Adrenal gland (tissue), 12 donors: ENCODE results near the gene ARHGEF16. TPM values are rescaled to one million over a fixed set of nuclear protein-coding genes. Genes with fewer than 3 reads are reported as not detected.

Experiments
- DNase-seq, 7 donors: peaks; one replicate each; pipeline ENCODE4 v3.0.0-alpha.2; 2019 to 2020
- H3K27ac ChIP-seq, 5 donors: fragments of 200-600 bp; sonication (generic) in 4 of 5; 1 replicate in 3 of 5; 2 replicates in 2 of 5; pipeline versions ENCODE4 v1.5.1 to v1.8.0; 2016 to 2020; ENCODE audit warnings: mild to moderate bottlenecking in 1 of 5
- H3K27me3 ChIP-seq: fragments of 200-600 bp; 2 replicates; pipeline ENCODE4 v1.8.0; 2021
- H3K36me3 ChIP-seq, 2 donors: fragments of 200-600 bp; replicated peaks in 1 of 2; 1 replicate in 1 of 2; 2 replicates in 1 of 2; pipeline versions ENCODE4 v1.5.1 to v1.8.0; 2018 to 2022
- H3K4me1 ChIP-seq, 2 donors: fragments of 200-600 bp; replicated peaks in 1 of 2; 1 replicate in 1 of 2; 2 replicates in 1 of 2; pipeline versions ENCODE4 v1.5.1 to v1.8.0; 2018 to 2021
- H3K4me3 ChIP-seq, 4 donors: fragments of 200-600 bp; sonication (generic) in 3 of 4; one replicate each; pipeline ENCODE4 v1.5.1; 2016 to 2018
- H3K9me3 ChIP-seq, 3 donors: fragments of 200-600 bp; sonication (generic) in 1 of 3; replicated peaks in 1 of 3; 1 replicate in 2 of 3; 2 replicates in 1 of 3; pipeline versions ENCODE4 v1.5.1 to v1.8.0; 2016 to 2021
- CTCF ChIP-seq, 6 experiments: fragments of 450-650 bp in 4 of 6; fragments of 200-600 bp in 2 of 6; sonication (generic) in 1 of 6; IDR thresholded peaks; 1 replicate in 5 of 6; 2 replicates in 1 of 6; pipeline versions ENCODE4 v1.5.1 to v1.8.0; 2016 to 2021; ENCODE audit warnings: antibody characterized with exemption in 6 of 6, mild to moderate bottlenecking in 2 of 6, moderate library complexity in 1 of 6
- POLR2A ChIP-seq, 2 donors: fragments of 450-650 bp; IDR thresholded peaks; one replicate each; pipeline ENCODE4 v1.6.1; 2017; ENCODE audit warnings: antibody characterized with exemption in 2 of 2, mild to moderate bottlenecking in 2 of 2, moderate library complexity in 1 of 2
- WGBS, 4 donors: extraction: QIAGEN DNeasy Blood & Tissue Kit in 2 of 4; methylation state at CpG; one replicate each; pipeline versions ENCODE4 v1.1.5 to v1.1.7; 2013 to 2017; 5-methylcytosine and 5-hydroxymethylcytosine counted together
- intact Hi-C, 2 donors: fragments of 100-400 bp; cut with DNase I; formaldehyde crosslinking; loops; one replicate each; pipeline versions ENCODE4 v1.14.1 to v1.15.0; 2022 to 2023
- polyA plus RNA-seq, 3 donors: library from polyadenylated mRNA; stranded (reverse); fragments of 200-250 nt in 2 of 3; fragments of 350-450 nt in 1 of 3; fragmentation: Illumina TruSeq in 1 of 3; extraction: RNeasy Lipid Tissue Mini Kit (QIAGEN cat#74804) in 1 of 3; gene quantifications; one replicate each; pipeline ENCODE4 v1.2.3, GENCODE V29; 2013 to 2014
- total RNA-seq, 9 donors: library from RNA; depleted of rRNA in 4 of 9; stranded (reverse); fragments of >200 nt in 4 of 9; fragments of 120-200 nt in 1 of 9; fragmentation: NEBNext Ultra II Directional in 1 of 9; extraction: Animal tissue kit (Norgen Biotek cat#: 25700) in 1 of 9; gene quantifications; one replicate each; pipeline versions ENCODE4 v1.1.0 to v1.2.4, GENCODE V29; 2013 to 2023
- donor health status: healthy with polysubstance abuse.
- donor health status: Bipolar disorder and iron deficiency.
- donor health status: DM: yes; HTN: yes; CAD: no.
- donor health status: DM: no; HTN: no; CAD: no.
- donor health status: DM: no; HTN: no; CAD: no.
- donor health status: DM: yes; HTN: yes; CAD: no.

The ARHGEF16 gene
- total and polyA plus RNA-seq, 12 donors = 0.11 to 3.1 (median 0.83) TPM

GRCh38 chr1:3522564-3523265 lies 68.2 kb downstream of the ARHGEF16 start:
- no peak for DNase-seq
- H3K4me3 ChIP-seq = no peak overlapping the region
- H3K36me3 ChIP-seq = no peaks in the 10 kb centered on the region
- WGBS, 4 donors = 73 to 90% (median 76%) methylated on average over 10 to 19 of the region's 19 CpGs
- H3K27ac ChIP-seq = no peak overlapping the region
- no peaks in the 10 kb centered on the region for H3K4me1 ChIP-seq
- H3K27me3 ChIP-seq = no peaks in the 10 kb centered on the region
- H3K9me3 ChIP-seq = no peaks in the 10 kb centered on the region
- intact Hi-C loops = no loop called here
- TF ChIP-seq CTCF (IDR thresholded peaks at IDR 0.05) = no peak
- TF ChIP-seq POLR2A (IDR thresholded peaks at IDR 0.05) = no peak

GRCh38 chr1:3523980-3524379 lies 69.5 kb downstream of the ARHGEF16 start:
- no peak overlapping the region for H3K4me3 ChIP-seq
- H3K36me3 ChIP-seq = no peaks in the 10 kb centered on the region
- intact Hi-C loops = no loop called here
- no peaks in the 10 kb centered on the region for H3K9me3 ChIP-seq
- WGBS, 4 donors = 82 to 94% (median 90%) methylated on average over 8 to 13 of the region's 13 CpGs
- H3K27ac ChIP-seq = no peak overlapping the region
- no peaks in the 10 kb centered on the region for H3K4me1 ChIP-seq
- TF ChIP-seq POLR2A (IDR thresholded peaks at IDR 0.05) (no peak), CTCF (IDR thresholded peaks at IDR 0.05) (no peak)
- no peaks in the 10 kb centered on the region for H3K27me3 ChIP-seq
- no peak for DNase-seq

- no peaks in the 10 kb centered on the region for H3K4me1 ChIP-seq
- H3K27ac ChIP-seq = no peak overlapping the region
- TF ChIP-seq CTCF (IDR thresholded peaks at IDR 0.05) (no peak), POLR2A (IDR thresholded peaks at IDR 0.05) (no peak)
- WGBS, 4 donors = 80 to 93% (median 85%) methylated on average over 6 to 20 of the region's 20 CpGs
- DNase-seq = no peak
- intact Hi-C loops = no loop called here
- no peaks in the 10 kb centered on the region for H3K9me3 ChIP-seq
- peaks cover 5% of the 10 kb centered on the region for H3K27me3 ChIP-seq
- H3K36me3 ChIP-seq = no peaks in the 10 kb centered on the region
- no peak overlapping the region for H3K4me3 ChIP-seq
Observed at GRCh38 chr1:3524556-3525203, 70.2 kb downstream of the ARHGEF16 start.

GRCh38 chr1:3525551-3526482 lies 71.4 kb downstream of the ARHGEF16 start:
- no peak for DNase-seq
- TF ChIP-seq POLR2A (IDR thresholded peaks at IDR 0.05) (no peak), CTCF (IDR thresholded peaks at IDR 0.05) (no peak)
- 72 to 86% (median 84%) methylated on average over 10 to 24 of the region's 24 CpGs for WGBS, 4 donors
- peaks cover 15% of the 10 kb centered on the region for H3K27me3 ChIP-seq
- H3K36me3 ChIP-seq = no peaks in the 10 kb centered on the region
- no peaks in the 10 kb centered on the region for H3K9me3 ChIP-seq
- intact Hi-C loops = no loop called here
- no peak overlapping the region for H3K4me3 ChIP-seq
- peaks cover 0 to 4% of the 10 kb centered on the region in 2 donors for H3K4me1 ChIP-seq
- no peak overlapping the region for H3K27ac ChIP-seq
